GM18505 (cell line): ENCODE measurements around the gene IMPG1.
A peak's percentile ranks its signal among the peaks of the same experiment; 100 is the strongest.
"Not testable (repeated sequence)": the region's sequence is repeated elsewhere in the genome, so short reads cannot be mapped to it uniquely, and the experiment has no call there.

Experiments
- ATAC-seq: cut with Tn5 transposase; IDR thresholded peaks from one replicate; pipeline ENCODE4 v1.9.1; 2021; ENCODE audit not compliant: unreplicated experiment
- POLR2A ChIP-seq: IDR thresholded peaks from 4 replicates; pipeline ENCODE4 v1.6.1; 2011; ENCODE audit warnings: borderline replicate concordance; ENCODE audit not compliant: insufficient read depth, insufficient read length; ENCODE audit errors: extremely low read depth

The IMPG1 gene

DNA sequence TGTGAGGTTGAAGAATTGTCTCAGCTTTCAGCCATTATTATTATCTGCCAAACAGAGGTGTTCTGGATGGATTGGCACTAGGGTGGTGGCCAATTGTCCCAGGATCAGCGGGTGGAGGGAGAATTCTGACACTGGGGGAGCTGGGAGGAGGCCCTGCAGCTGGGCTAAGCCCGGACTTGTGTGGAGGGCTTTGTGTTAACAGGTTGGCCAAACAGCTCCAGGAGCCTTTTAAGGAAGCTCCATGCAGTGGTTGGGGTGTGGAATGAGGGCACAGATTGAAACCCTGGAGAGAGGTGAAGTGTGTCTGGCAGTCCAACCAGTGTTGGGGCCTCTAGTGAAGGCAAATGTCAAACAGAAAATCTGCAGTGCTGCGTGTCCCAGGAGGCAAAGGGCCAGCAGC lies 135.8 kb downstream of the IMPG1 start:
- ATAC-seq: no peak
- TF ChIP-seq POLR2A: no peak

DNA sequence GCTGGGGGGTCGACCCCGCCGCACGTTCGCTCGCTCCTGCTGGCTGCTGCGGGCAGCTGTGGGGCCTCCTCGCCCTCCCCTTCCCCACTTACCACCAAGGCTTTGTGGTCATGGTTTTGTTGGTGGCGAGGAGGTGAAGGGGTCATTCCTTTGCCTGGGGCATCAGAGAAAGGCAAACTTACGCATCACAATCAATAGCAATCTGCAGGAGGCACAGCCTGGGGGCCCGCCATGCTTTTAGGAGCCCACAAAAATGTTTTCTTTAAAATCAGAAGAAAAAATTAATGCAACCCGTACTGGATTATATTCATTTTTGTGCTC lies 137.0 kb downstream of the IMPG1 start:
- peak; percentile 6 for ATAC-seq
- TF ChIP-seq POLR2A: no peak

DNA sequence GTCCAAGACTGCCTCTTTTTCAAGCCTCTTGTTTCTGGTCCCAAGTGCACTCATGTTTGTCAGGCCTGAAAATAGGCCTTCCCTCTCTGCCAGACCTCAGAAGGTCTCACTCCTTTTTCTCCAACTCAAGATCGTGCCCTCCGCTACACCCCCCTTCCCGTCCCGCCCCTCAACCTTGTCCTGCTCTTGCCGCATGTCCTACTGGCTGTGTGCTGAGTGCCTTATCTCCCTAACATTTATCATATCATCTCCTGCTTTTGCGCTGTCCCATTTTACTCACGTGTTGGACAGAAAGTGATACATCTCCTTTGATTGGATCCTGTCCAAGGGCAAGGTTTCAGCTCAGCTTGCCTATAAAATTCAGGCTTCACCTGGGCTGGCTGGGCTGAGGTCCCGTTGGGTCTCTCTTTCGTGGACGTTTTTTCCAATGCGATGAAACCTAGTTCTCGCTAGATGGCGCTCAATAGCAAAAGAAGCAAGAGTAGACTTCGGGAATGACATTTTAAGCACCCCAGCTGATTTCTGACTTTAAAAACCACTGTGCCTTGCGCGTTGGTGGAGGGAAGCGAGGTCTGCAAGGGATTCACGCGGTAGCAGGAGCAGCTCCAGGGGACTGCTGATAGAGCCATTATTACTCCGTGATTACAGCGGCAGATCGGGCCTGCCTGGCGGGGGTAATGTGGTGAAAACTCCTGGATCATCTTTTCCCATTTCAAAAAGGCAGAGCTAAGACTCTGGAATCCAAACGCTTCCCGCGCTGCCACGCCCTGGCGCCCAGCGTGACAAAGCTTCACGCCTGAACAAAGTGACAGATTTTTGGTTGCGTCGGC lies 137.6 kb downstream of the IMPG1 start:
- TF ChIP-seq POLR2A: no peak
- peak; percentile 77 for ATAC-seq

DNA sequence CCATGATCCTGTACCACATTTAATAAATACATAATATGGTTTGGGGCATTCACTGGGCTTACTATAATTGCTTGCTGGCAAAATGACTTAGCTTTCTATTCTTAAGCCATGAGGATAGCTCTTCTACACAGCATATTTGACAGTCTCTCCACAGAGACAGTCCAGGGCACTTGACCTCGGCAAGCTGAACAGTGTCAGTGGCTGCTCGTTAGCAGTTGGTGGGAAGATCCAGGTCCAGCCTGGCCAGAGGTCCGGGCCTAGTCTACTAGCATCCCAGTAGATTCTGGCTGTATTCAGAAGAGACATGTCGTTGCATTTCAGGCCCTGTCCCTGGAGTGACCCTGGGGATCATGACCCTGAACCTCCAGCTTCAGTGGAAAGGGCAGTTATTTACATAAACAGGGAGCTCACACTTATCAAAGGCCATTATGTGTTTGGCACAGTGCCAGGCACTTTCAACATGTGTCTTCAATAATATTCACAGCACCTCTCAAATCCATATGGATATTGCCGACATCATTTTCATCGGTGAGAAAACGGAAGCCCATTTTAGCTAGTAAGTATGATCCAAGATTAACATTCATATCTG lies 139.0 kb downstream of the IMPG1 start:
- TF ChIP-seq POLR2A: no peak
- ATAC-seq: no peak

DNA sequence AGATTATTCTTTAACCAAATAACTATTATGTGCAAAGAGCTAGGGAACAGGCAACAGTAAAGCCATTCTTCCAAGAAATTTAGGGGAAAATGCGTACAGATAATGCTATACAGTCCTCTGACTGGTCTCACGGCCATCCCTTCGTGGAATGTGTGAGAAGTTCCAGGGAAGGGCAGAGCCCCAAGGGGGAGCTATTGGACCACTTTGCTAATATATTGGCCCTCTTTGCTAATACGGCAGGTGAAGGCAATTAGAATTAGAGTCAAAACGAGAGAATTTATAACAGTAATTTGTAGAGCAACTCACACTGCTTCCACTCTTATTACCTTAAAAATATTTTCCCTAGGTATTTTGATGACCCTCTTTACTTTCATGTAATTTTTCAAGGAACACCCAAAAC lies 140.4 kb downstream of the IMPG1 start:
- ATAC-seq: peak; percentile 41
- TF ChIP-seq POLR2A: no peak

DNA sequence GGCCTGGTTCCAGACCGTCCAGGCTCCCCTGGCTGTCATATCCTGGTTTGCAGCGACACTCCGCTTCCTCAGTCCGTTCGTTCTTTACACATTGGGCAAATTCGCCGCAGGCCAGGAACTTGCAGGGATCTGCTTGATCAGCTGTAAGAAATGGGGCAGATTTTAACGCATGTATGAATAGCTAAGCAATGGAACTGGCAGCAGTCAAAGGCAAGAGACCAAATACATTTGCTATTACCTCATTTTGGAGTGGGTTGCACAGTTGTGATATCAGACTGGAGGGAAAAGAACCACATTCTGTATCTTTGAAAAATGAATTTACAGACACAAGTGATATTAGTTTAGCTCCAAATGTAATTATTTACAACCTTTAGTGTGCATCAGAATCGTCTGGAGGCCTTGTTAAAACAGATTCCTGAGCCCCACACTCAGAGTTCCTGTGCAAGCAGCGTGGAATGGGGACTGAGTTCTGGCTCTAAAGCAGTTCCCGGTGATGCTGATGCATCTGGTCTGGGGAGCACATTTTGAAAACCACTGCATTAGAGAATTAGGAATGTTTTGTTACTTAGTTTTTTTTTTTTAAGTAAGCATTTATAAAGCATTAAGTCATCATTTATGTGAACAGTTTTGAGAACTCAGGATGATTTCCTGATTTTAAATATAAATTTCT lies 141.3 kb downstream of the IMPG1 start:
- no peak for TF ChIP-seq POLR2A
- ATAC-seq: no peak

DNA sequence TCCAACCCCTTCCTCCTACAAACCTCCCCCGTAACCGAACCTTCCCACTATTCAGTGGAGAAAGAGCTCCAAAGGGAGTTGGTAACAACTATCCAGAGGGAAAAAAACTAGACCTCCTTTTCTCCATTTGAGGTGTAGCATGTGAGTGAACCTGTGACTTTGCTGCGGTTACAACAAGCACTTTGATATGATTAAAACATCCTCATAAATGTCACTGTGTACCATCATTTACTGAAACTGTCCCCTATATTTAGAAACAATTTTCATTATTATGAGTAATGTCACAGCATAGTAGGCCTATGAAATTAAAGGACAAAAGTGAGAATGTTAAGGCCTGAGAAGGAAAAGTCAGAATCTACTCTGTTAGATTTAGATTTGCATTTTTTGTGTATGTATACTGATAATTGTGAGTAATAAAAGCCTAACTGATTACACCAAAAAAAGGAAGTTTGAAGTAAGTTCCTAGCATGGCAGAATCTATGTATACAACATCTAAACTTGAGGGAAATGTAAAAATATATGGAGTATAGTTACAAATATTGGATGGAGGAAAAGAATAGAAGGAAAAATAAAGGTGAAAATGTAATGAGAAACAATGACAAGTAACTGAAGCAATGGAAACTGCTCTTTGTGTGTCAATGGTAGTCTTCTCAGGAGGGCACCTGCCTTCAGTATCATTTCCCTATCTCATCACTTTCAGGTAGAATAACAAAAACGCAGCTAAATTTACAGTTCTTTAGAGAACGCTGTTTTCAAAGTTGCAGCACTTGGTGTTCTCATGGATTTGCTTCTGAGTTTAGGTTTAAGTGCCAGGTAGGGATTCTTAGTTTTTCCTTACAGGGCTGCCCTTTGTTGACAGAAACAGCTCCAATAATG lies 145.9 kb downstream of the IMPG1 start:
- no peak for TF ChIP-seq POLR2A
- no peak for ATAC-seq

DNA sequence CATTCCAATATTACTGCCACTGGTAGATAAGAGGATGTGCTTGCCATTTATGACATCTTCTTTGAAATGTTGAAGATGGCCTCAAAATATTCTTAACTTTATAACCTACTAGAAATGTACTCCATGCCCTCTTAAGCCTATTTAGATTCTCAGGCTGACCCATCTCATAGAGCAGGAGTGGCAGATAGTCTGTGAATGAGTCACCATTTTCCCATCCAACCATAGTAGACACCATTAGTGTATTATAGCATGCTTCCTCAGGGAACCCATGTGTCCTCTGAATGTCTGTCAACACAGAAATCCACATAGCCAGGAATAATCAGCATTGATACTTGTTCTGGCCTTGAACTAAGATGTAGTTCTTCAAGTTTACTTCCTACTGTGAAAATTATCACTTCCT lies 150.2 kb downstream of the IMPG1 start:
- TF ChIP-seq POLR2A: no peak
- no peak for ATAC-seq

DNA sequence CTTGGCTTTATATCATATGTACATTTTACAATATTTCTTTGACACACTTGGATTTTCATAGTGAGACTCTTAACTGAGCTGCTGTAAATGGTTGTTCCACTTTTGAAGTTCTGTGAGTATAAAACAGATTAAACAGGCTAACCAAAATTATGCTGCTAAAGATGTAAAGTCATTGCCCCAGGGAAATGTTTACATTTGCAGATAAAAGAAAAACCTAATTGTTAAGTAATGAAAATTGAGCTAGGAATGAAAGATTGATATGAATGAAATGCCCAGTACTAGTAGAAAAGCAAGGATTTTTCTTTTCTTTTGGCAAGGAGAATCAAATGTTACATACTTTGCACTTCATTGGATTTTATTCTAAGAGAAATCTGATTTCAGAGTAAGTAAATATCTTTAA lies 159.4 kb downstream of the IMPG1 start:
- no peak for TF ChIP-seq POLR2A
- ATAC-seq: no peak

DNA sequence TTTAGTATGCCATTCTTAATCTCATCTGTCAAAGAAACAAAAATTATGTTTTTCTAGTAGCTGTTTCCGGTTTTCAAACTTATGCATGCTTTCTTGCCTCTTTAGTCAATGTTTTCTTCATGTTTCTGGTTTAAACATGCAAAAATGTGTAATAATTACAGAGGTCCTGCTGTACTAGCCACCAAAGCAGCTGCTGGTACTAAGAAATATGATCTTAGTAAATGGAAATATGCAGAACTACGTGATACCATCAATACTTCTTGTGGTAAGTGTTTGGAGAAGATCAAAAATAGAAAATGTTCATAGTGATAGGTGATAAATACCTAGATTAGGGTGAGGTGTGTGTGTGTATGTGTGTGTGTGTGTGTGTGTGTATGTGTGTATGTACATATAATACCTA lies 165.0 kb downstream of the IMPG1 start:
- no peak for TF ChIP-seq POLR2A
- ATAC-seq: no peak

DNA sequence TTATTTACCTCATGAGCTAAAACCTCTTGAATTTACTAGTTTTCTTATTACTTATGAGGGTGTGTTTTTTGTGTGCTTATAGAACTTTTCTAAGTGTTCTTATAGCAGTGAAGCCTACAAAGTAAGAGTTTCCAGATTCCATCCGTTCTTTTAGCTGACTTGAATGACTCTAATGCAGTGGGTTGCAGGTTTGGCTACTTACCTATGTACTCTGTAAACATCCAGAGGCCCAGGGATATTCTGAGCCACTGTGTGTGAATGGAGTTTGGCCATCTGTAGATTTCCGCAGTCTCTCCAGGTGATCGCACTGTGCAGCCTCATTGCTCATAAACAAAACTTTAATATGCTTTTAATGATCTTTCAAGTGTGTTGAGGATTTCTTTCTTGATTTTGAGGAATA lies 165.6 kb downstream of the IMPG1 start:
- ATAC-seq: no peak
- TF ChIP-seq POLR2A: no peak

DNA sequence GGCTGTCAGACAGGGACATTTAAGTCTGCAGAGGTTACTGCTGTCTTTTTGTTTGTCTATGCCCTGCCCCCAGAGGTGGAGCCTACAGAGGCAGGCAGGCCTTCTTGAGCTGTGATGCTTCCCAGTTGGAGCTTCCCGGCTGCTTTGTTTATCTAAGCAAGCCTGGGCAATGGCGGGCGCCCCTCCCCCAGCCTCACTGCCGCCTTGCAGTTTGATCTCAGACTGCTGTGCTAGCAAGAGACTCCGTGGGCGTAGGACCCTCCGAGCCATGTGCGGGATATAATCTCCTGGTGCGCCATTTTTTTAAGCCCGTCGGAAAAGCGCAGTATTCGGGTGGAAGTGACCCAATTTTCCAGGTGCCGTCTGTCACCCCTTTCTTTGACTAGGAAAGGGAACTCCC lies 167.3 kb downstream of the IMPG1 start:
- ATAC-seq: not testable (repeated sequence)

DNA sequence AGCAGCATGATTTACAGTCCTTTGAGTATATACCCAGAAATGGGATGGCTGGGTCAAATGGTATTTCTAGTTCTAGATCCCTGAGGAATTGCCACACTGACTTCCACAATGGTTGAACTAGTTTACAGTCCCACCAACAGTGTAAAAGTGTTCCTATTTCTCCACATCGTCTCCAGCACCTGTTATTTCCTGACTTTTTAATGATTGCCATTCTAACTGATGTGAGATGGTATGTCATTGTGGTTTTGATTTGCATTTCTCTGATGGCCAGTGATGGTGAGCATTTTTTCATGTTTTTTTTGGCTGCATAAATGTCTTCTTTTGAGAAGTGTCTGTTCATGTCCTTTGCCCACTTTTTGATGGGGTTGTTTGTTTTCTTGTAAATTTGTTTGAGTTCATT lies 172.2 kb downstream of the IMPG1 start:
- ATAC-seq: not testable (repeated sequence)

DNA sequence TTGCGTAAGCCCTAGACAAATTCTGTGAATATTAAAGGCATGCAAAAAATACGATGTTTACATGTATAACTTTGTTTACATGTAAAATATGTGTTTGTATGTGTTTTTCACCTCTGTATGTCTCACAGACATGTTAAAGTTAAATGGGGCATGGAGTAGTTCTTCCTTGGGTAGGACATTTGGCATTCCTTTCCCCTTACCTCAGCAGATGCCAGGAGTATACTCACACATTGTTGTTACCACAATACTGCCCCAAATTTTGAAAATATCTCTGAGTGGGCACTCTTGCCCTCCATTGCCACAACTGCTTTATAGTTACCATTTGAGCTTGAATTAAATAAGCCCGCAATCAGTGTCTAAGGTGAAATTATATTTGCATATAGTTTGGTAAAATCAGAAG lies 175.9 kb downstream of the IMPG1 start:
- no peak for ATAC-seq
- no peak for TF ChIP-seq POLR2A

DNA sequence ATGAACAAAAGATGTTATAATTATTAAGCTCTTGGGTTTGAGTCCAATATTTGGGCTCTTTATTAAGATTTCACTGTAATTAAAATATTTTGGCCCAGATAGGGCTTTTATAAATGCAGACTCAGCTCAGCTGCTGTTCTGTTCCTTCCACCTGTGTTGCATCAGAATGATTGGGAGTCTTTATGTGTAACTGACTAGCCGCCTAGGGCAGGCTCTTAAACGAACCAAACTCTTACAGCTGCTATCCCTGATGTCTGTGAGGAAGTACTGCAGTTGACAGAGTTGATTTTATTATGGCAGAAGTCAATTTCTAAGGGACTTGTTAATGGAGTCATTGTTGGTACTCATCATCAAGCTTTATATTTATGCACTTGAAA lies 178.7 kb downstream of the IMPG1 start:
- ATAC-seq: peak; percentile 29
- TF ChIP-seq POLR2A: no peak
